Measurements from ENCODE around the gene ZDHHC20.

ZDHHC20 gene

DNA sequence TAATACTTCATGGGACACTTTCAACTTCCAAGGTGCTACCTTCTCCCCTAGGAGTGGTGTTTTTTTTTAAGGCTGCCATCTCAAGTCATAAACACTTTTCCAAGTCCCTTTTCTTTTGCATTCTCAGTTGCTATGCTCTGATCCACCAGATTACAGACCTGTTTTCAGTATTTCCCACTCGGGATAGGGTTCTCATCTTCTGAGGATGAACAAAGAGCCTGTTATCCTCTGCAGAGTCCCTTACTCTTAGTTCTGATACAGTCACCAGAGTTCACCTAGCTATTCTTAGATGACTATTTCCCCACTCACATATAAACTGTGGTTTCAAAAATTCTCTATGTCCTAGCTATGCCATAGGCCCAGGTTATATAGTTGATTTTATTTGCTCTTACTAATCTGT is 15.9 kb downstream of the ZDHHC20 start:
- no peak for DNase-seq (ENCODE audit: low read depth)
- no peak overlapping the region for H3K4me3 ChIP-seq (replicated peaks; ENCODE audit: low read depth, low read length)
- no peak for TF ChIP-seq CTCF (IDR thresholded peaks at IDR 0.05; ENCODE audit: low read length, missing control alignments)

DNA sequence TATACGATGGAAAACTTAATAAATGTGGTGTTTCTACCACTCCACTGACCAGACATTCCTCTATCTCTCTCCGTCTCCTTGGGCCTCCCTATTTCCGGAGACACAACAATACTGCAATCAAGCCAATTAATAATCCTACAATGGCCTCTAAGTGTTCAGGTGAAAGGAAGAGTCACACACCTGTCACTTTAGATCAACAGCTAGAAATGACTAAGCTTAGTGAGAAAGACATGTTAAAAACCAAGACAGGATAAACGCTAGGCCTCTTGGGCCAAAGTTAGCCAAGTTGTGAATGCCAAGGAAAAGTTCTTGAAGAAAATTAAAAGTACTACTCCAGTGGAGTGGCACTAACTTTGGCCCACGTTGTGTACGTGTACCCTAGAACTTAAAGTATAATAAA is 22.5 kb downstream of the ZDHHC20 start:
- no peak overlapping the region for H3K4me3 ChIP-seq (replicated peaks; ENCODE audit: low read depth, low read length)
- TF ChIP-seq CTCF (IDR thresholded peaks at IDR 0.05; ENCODE audit: low read length, missing control alignments) = no peak
- DNase-seq (ENCODE audit: low read depth) = no peak

- TF ChIP-seq CTCF (IDR thresholded peaks at IDR 0.05; ENCODE audit: low read length, missing control alignments) = no peak
- peak; percentile 84 for DNase-seq (ENCODE audit: low read depth)
- peak overlapping the region; percentile 21 for H3K4me3 ChIP-seq (replicated peaks; ENCODE audit: low read depth, low read length)
These were observed 23.4 kb downstream of the ZDHHC20 start for GRCh38 chr13:21435687-21436151.

GRCh38 chr13:21435231-21435630 is 23.9 kb downstream of the ZDHHC20 start:
- TF ChIP-seq CTCF (IDR thresholded peaks at IDR 0.05; ENCODE audit: low read length, missing control alignments) = no peak
- no peak overlapping the region for H3K4me3 ChIP-seq (replicated peaks; ENCODE audit: low read depth, low read length)
- no peak for DNase-seq (ENCODE audit: low read depth)

- no peak for TF ChIP-seq CTCF (IDR thresholded peaks at IDR 0.05; ENCODE audit: low read length, missing control alignments)
- DNase-seq (ENCODE audit: low read depth) = no peak
- H3K4me3 ChIP-seq (replicated peaks; ENCODE audit: low read depth, low read length) = no peak overlapping the region
These were observed 24.5 kb downstream of the ZDHHC20 start for GRCh38 chr13:21434588-21434987.

- DNase-seq (ENCODE audit: low read depth) = no peak
- no peak for TF ChIP-seq CTCF (IDR thresholded peaks at IDR 0.05; ENCODE audit: low read length, missing control alignments)
- no peak overlapping the region for H3K4me3 ChIP-seq (replicated peaks; ENCODE audit: low read depth, low read length)
These were observed 29.9 kb downstream of the ZDHHC20 start for GRCh38 chr13:21429211-21429610.

- DNase-seq (ENCODE audit: low read depth) = no peak
- no peak for TF ChIP-seq CTCF (IDR thresholded peaks at IDR 0.05; ENCODE audit: low read length, missing control alignments)
- no peak overlapping the region for H3K4me3 ChIP-seq (replicated peaks; ENCODE audit: low read depth, low read length)
These were observed 31.4 kb downstream of the ZDHHC20 start for GRCh38 chr13:21427741-21428140.

Data from fibroblast of pulmonary artery (primary cell).